ENCODE measurements around the gene TSPAN5.

The TSPAN5 gene

GRCh38 chr4:98691588-98691987 lies 33.2 kb upstream of the TSPAN5 start:
- no peak for TF ChIP-seq CTCF (IDR thresholded peaks at IDR 0.05; ENCODE audit: low read depth, low read length)
- H3K4me3 ChIP-seq (ENCODE audit: low read depth, low read length): no peak overlapping the region

DNA sequence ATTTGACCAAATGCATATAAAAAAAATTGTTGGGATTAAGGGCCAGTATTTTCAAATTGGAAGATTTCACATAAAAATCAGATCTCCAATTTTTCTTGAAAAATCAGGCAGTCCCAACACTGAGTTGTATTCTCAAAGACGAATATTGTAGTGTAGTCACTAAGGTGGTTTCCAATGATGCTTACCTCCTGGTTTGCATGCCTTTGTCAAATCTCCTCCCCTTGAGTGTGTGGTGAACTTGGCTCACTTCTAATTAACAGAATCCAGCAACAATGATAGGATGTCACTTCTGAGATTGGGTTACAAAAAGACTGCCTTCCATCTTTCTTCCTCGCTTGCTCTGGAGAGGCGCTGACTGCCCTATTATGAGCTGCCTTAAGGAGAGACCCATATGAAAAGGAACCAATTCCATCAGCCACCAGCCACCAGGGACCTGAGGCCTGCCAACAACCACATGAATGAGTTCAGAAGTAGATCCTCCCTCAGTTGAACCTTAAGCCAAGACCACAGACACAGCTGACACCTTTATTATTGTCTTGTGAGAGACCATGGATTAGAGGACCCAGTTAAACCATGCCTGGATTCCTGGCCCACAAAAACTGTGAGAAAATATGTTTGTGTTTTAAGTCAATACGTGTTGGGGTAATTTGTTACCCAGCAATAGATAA lies 31.2 kb upstream of the TSPAN5 start:
- no peak for TF ChIP-seq CTCF (IDR thresholded peaks at IDR 0.05; ENCODE audit: low read depth, low read length)
- no peak overlapping the region for H3K4me3 ChIP-seq (ENCODE audit: low read depth, low read length)

GRCh38 chr4:98688411-98689290 lies 30.2 kb upstream of the TSPAN5 start:
- H3K4me3 ChIP-seq (ENCODE audit: low read depth, low read length): no peak overlapping the region; the same call in 1 of the 2 replicates
- TF ChIP-seq CTCF (IDR thresholded peaks at IDR 0.05; ENCODE audit: low read depth, low read length): no peak

DNA sequence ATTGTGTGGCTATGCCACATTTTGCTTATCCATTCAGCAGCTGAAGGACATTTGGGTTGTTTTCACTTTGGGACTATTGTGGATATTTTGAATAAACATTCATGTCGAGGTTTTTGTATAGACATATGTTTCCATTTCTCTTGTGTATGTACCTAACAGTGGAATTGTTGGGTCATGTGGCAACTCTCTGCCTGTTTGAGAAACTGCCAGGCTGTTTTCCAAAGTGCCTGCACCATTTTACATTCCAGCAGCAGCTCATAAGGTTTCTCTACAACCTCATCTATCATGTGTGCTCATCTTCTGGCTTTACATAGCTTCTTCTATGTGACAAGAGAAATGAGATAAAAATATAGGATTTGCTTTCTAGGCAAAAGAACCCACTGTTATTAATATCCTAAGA lies 29.5 kb upstream of the TSPAN5 start:
- TF ChIP-seq CTCF (IDR thresholded peaks at IDR 0.05; ENCODE audit: low read depth, low read length): no peak
- no peak overlapping the region for H3K4me3 ChIP-seq (ENCODE audit: low read depth, low read length)

GRCh38 chr4:98686847-98687246 lies 28.4 kb upstream of the TSPAN5 start:
- H3K4me3 ChIP-seq (ENCODE audit: low read depth, low read length): no peak overlapping the region
- TF ChIP-seq CTCF (IDR thresholded peaks at IDR 0.05; ENCODE audit: low read depth, low read length): no peak

DNA sequence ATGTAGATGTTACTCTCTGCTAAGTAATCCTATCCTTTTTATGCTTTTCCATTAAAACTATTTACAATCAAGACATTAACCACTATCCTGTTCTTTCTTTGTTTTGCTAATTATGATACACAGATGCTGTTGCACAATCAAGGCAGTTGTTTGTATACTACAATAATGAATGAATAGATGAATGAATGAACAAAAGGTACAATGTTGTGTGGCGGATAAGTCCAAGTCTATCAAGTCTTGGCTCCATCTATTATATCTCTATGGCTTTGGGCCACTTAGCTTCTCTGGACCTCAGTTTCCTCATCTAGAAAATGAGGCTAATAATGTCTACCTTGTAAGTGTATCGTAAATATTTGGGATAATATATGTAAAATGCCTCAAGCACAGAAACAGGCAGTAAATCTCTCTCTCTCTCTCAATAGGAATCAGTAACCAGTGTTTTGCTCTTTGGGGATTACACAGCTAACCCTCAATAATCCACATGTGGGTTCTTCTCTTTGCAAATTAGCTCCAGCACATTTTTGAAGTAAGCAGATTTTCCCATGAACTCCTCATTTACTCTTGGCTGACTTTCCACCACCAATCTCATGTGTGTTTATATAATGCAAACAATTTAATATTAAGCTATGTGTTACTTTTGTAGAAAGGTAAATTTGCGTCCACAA lies 27.8 kb upstream of the TSPAN5 start:
- no peak for TF ChIP-seq CTCF (IDR thresholded peaks at IDR 0.05; ENCODE audit: low read depth, low read length)
- H3K4me3 ChIP-seq (ENCODE audit: low read depth, low read length): no peak overlapping the region

Data from WI38 (cell line).